H1 (cell line): ENCODE measurements around the gene TRIM15. TPM values are rescaled to one million over a fixed set of nuclear protein-coding genes. Genes with fewer than 3 reads are reported as not detected.

Experiments
- CHD7 ChIP-seq: fragments of 300-600 bp; sonication (generic); IDR thresholded peaks from 2 replicates; pipeline ENCODE4 v1.7.1; 2012; ENCODE audit warnings: low read length, moderate library complexity, mild to moderate bottlenecking, inconsistent platforms; ENCODE audit not compliant: insufficient replicate concordance
- CREB1 ChIP-seq: IDR thresholded peaks from 2 replicates; pipeline ENCODE4 v1.6.1; 2012; ENCODE audit warnings: inconsistent platforms
- RFX5 ChIP-seq: IDR thresholded peaks from 2 replicates; pipeline ENCODE4 v1.6.1; 2011; ENCODE audit warnings: low read depth, low read length, improper control_type of control experiment, borderline replicate concordance
- TBP ChIP-seq: IDR thresholded peaks from 2 replicates; pipeline ENCODE4 v1.6.1; 2011; ENCODE audit warnings: low read depth, low read length, improper control_type of control experiment
- polyA plus RNA-seq, 7 experiments: library from polyadenylated mRNA; depleted of rRNA in 3 of 7; stranded (reverse) in 5 of 7; unstranded in 2 of 7; fragments of >200 nt in 5 of 7; fragments of 200-250 nt in 2 of 7; gene quantifications; 1 replicate in 5 of 7; 2 replicates in 1 of 7; 4 replicates in 1 of 7; pipeline versions ENCODE4 v1.2.1 to v1.2.3, GENCODE V29; 2011 to 2013; ENCODE audit warnings: missing spikeins in 2 of 7, mixed read lengths in 2 of 7
- total RNA-seq: library from RNA; stranded (reverse); fragmentation: NEBNext Ultra II Directional; extraction: Animal tissue kit (Norgen Biotek cat#: 25700); gene quantifications from 2 replicates; pipeline ENCODE4 v1.2.1, GENCODE V29; 2021
- TF ChIP-seq, protein P1 (sequence below): IDR thresholded peaks from 2 replicates; pipeline ENCODE4 v1.6.1; 2012; ENCODE audit warnings: low read length, inconsistent platforms
- TF ChIP-seq, protein P2 (sequence below), 3 experiments: IDR thresholded peaks; 1 replicate in 2 of 3; 2 replicates in 1 of 3; pipeline versions ENCODE4 v1.5.1 to v1.6.1; 2011; ENCODE audit warnings: low read length in 3 of 3, mild to moderate bottlenecking in 3 of 3, inconsistent platforms in 2 of 3, low read depth in 1 of 3, moderate library complexity in 1 of 3; ENCODE audit not compliant: insufficient read depth in 1 of 3; ENCODE audit errors: control extremely low read depth in 1 of 3
- TF ChIP-seq, protein P3 (sequence below): IDR thresholded peaks from 2 replicates; pipeline ENCODE4 v1.6.1; 2012; ENCODE audit warnings: inconsistent platforms

The TRIM15 gene
- total and polyA plus RNA-seq, 2 of the 8 experiments (the other 6 are each of a cell fraction or from before 2014, with no cell fraction given): 0.18 to 0.48 TPM

DNA sequence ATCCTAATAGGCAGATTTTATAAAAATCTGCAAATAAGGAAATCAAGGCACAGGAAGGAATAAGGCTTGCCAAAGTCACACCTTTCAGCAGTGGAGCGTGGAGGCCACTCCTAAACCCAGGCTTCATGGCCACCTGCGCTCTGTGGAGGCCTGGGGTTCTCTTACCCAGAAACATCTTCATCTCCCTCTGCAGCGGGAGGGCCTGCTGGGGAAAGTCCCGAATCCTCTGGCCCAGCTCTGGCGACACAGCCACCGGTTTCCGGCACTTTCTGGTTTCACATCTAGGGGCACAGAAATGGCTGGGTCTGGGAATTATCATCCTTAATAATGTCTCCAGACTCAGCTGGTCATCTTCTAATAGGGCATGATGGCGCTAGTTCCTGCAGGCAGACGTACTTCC, 6.6 kb upstream of the TRIM15 start (continued):
- TF ChIP-seq CHD7 (no peak), CREB1 (no peak), TBP (no peak), RFX5 (no peak)
- TF ChIP-seq, protein P1, sequence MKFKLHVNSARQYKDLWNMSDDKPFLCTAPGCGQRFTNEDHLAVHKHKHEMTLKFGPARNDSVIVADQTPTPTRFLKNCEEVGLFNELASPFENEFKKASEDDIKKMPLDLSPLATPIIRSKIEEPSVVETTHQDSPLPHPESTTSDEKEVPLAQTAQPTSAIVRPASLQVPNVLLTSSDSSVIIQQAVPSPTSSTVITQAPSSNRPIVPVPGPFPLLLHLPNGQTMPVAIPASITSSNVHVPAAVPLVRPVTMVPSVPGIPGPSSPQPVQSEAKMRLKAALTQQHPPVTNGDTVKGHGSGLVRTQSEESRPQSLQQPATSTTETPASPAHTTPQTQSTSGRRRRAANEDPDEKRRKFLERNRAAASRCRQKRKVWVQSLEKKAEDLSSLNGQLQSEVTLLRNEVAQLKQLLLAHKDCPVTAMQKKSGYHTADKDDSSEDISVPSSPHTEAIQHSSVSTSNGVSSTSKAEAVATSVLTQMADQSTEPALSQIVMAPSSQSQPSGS: no peak
- TF ChIP-seq, protein P2, sequence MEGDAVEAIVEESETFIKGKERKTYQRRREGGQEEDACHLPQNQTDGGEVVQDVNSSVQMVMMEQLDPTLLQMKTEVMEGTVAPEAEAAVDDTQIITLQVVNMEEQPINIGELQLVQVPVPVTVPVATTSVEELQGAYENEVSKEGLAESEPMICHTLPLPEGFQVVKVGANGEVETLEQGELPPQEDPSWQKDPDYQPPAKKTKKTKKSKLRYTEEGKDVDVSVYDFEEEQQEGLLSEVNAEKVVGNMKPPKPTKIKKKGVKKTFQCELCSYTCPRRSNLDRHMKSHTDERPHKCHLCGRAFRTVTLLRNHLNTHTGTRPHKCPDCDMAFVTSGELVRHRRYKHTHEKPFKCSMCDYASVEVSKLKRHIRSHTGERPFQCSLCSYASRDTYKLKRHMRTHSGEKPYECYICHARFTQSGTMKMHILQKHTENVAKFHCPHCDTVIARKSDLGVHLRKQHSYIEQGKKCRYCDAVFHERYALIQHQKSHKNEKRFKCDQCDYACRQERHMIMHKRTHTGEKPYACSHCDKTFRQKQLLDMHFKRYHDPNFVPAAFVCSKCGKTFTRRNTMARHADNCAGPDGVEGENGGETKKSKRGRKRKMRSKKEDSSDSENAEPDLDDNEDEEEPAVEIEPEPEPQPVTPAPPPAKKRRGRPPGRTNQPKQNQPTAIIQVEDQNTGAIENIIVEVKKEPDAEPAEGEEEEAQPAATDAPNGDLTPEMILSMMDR (IDR thresholded peaks at IDR 0.05; ENCODE audit: control extremely low read depth in 1 of 3, insufficient read depth in 1 of 3, low read depth in 1 of 3, low read length in 3 of 3): no peak
- TF ChIP-seq, protein P3, sequence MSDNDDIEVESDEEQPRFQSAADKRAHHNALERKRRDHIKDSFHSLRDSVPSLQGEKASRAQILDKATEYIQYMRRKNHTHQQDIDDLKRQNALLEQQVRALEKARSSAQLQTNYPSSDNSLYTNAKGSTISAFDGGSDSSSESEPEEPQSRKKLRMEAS: no peak
